ENCODE data around the gene PAX8. TPM values are rescaled to one million over a fixed set of nuclear protein-coding genes. Genes with fewer than 3 reads are reported as not detected.

PAX8 gene
- total RNA-seq, 2 experiments from 2014 or later, result 2.6 to 4.1 TPM

GRCh38 chr2:113180131-113180946 is 98.4 kb downstream of the PAX8 start:
- Mint-ChIP-seq H3K27me3 (no peaks in the 10 kb centered on the region), H3K27ac (peak overlapping the region; percentile 81), H3K4me1 (ENCODE audit: low read depth) (peaks cover 90% of the 10 kb centered on the region), H3K4me3 (peak overlapping the region; percentile 29), H3K9me3 (no peaks in the 10 kb centered on the region), H3K36me3 (peaks cover 64% of the 10 kb centered on the region)
- ChIA-PET CTCF (interaction anchor here (1.1 to 5.2 kb wide), 6 partner anchors 18 to 100 kb away, joined by 4 to 56 read pairs (median 11); no protein-coding TSS in a partner anchor), POLR2A (interaction anchor here (0.5 to 1.7 kb wide), 4 partner anchors 18 to 100 kb away, joined by 3 to 7 read pairs (median 5); no protein-coding TSS in a partner anchor)
- peak; percentile 38 for DNase-seq
- intact Hi-C loops (cut with micrococcal nuclease), result no loop called here

- H3K4me1 Mint-ChIP-seq (ENCODE audit: low read depth), result peaks cover 85% of the 10 kb centered on the region
- no peak for DNase-seq
- intact Hi-C loops (cut with micrococcal nuclease), result no loop called here
- POLR2A ChIA-PET, result interaction anchor here (0.5 to 1.7 kb wide), 2 partner anchors 19 to 72 kb away, joined by 3 to 7 read pairs; no protein-coding TSS in a partner anchor
- H3K27me3 Mint-ChIP-seq, result peaks cover 2% of the 10 kb centered on the region
- H3K4me3 Mint-ChIP-seq, result no peak overlapping the region
- CTCF ChIA-PET, result interaction anchor here (1.1 to 5.2 kb wide), 4 partner anchors 19 to 100 kb away, joined by 5 to 56 read pairs (median 20); no protein-coding TSS in a partner anchor
- H3K9me3 Mint-ChIP-seq, result no peaks in the 10 kb centered on the region
- peaks cover 67% of the 10 kb centered on the region for H3K36me3 Mint-ChIP-seq
- H3K27ac Mint-ChIP-seq, result peak overlapping the region; percentile 59
Measured at GRCh38 chr2:113179446-113180045, 99.2 kb downstream of the PAX8 start.

GRCh38 chr2:113178891-113179290 is 99.8 kb downstream of the PAX8 start:
- peaks cover 2% of the 10 kb centered on the region for H3K27me3 Mint-ChIP-seq
- H3K36me3 Mint-ChIP-seq, result peaks cover 71% of the 10 kb centered on the region
- peak overlapping the region; percentile 12 for H3K4me3 Mint-ChIP-seq
- intact Hi-C loops (cut with micrococcal nuclease), result no loop called here
- CTCF ChIA-PET, result interaction anchor here (1.1 to 3.7 kb wide), 2 partner anchors 19 to 42 kb away, joined by 3 to 23 read pairs; no protein-coding TSS in a partner anchor
- no peaks in the 10 kb centered on the region for H3K9me3 Mint-ChIP-seq
- POLR2A ChIA-PET, result interaction anchor here (0.8 to 0.9 kb wide), 2 partner anchors 23 to 97 kb away, joined by 3 read pairs; no protein-coding TSS in a partner anchor
- H3K27ac Mint-ChIP-seq, result peak overlapping the region; percentile 59
- peaks cover 83% of the 10 kb centered on the region for H3K4me1 Mint-ChIP-seq (ENCODE audit: low read depth)
- peak; percentile 78 for DNase-seq

- H3K27me3 Mint-ChIP-seq, result peaks cover 2% of the 10 kb centered on the region
- peaks cover 82% of the 10 kb centered on the region for H3K4me1 Mint-ChIP-seq (ENCODE audit: low read depth)
- ChIA-PET CTCF (interaction anchor here (0.6 to 1.1 kb wide), 3 partner anchors 40 to 676 kb away, joined by 3 to 5 read pairs (median 3); no protein-coding TSS in a partner anchor), POLR2A (interaction anchor here (0.8 to 0.9 kb wide), 2 partner anchors 22 to 96 kb away, joined by 3 read pairs; no protein-coding TSS in a partner anchor)
- H3K27ac Mint-ChIP-seq, result peak overlapping the region; percentile 71
- H3K9me3 Mint-ChIP-seq, result no peaks in the 10 kb centered on the region
- intact Hi-C loops (cut with micrococcal nuclease), result no loop called here
- H3K4me3 Mint-ChIP-seq, result no peak overlapping the region
- H3K36me3 Mint-ChIP-seq, result peaks cover 67% of the 10 kb centered on the region
- peak; percentile 3 for DNase-seq
Measured at GRCh38 chr2:113178069-113178746, 100.5 kb downstream of the PAX8 start.

- H3K9me3 Mint-ChIP-seq, result no peaks in the 10 kb centered on the region
- ChIA-PET CTCF (interaction anchor here (0.7 to 6.1 kb wide), 4 partner anchors 11 to 97 kb away, joined by 3 to 118 read pairs (median 24); no protein-coding TSS in a partner anchor), POLR2A (interaction anchor here (1.6 to 5.3 kb wide), 3 partner anchors 14 to 38 kb away, joined by 4 to 74 read pairs (median 12); no protein-coding TSS in a partner anchor)
- H3K27ac Mint-ChIP-seq, result peak overlapping the region; percentile 77
- H3K4me3 Mint-ChIP-seq, result peak overlapping the region; percentile 95
- peaks cover 58% of the 10 kb centered on the region for H3K36me3 Mint-ChIP-seq
- intact Hi-C loops (cut with micrococcal nuclease), result no loop called here
- no peak for DNase-seq
- peaks cover 2% of the 10 kb centered on the region for H3K27me3 Mint-ChIP-seq
- peaks cover 83% of the 10 kb centered on the region for H3K4me1 Mint-ChIP-seq (ENCODE audit: low read depth)
Measured at GRCh38 chr2:113176696-113177355, 101.9 kb downstream of the PAX8 start.

GRCh38 chr2:113175736-113176695 is 102.7 kb downstream of the PAX8 start:
- H3K27me3 Mint-ChIP-seq, result peaks cover 2% of the 10 kb centered on the region
- intact Hi-C loops (cut with micrococcal nuclease), result loop anchor here (2.0 kb wide), 3 partner anchors 65 to 91 kb away; no protein-coding TSS in a partner anchor
- peaks cover 5% of the 10 kb centered on the region for H3K9me3 Mint-ChIP-seq
- peak overlapping the region; percentile 95 for H3K4me3 Mint-ChIP-seq
- peak; percentile 63 for DNase-seq
- H3K4me1 Mint-ChIP-seq (ENCODE audit: low read depth), result peaks cover 83% of the 10 kb centered on the region
- CTCF ChIA-PET, result interaction anchor here (0.7 to 6.1 kb wide), 12 partner anchors 8 to 428 kb away, joined by 3 to 118 read pairs (median 7); no protein-coding TSS in a partner anchor
- H3K36me3 Mint-ChIP-seq, result peaks cover 61% of the 10 kb centered on the region
- H3K27ac Mint-ChIP-seq, result peak overlapping the region; percentile 94
- POLR2A ChIA-PET, result interaction anchor here (0.7 to 5.3 kb wide), 12 partner anchors 8 to 72 kb away, joined by 3 to 74 read pairs (median 11); no protein-coding TSS in a partner anchor

- peak overlapping the region; percentile 95 for H3K4me3 Mint-ChIP-seq
- peak overlapping the region; percentile 94 for H3K27ac Mint-ChIP-seq
- intact Hi-C loops (cut with micrococcal nuclease), result loop anchor here (2.0 kb wide), 3 partner anchors 66 to 90 kb away; no protein-coding TSS in a partner anchor
- ChIA-PET CTCF (interaction anchor here (0.9 to 6.1 kb wide), 18 partner anchors 9 to 429 kb away, joined by 3 to 118 read pairs (median 6); no protein-coding TSS in a partner anchor), POLR2A (interaction anchor here (0.7 to 5.3 kb wide), 18 partner anchors 8 to 190 kb away, joined by 3 to 74 read pairs (median 8); no protein-coding TSS in a partner anchor)
- H3K36me3 Mint-ChIP-seq, result peaks cover 54% of the 10 kb centered on the region
- peaks cover 6% of the 10 kb centered on the region for H3K9me3 Mint-ChIP-seq
- peaks cover 2% of the 10 kb centered on the region for H3K27me3 Mint-ChIP-seq
- DNase-seq, result peak; percentile 90
- H3K4me1 Mint-ChIP-seq (ENCODE audit: low read depth), result peaks cover 77% of the 10 kb centered on the region
Measured at GRCh38 chr2:113175042-113175628, 103.6 kb downstream of the PAX8 start.

- Mint-ChIP-seq H3K36me3 (peaks cover 55% of the 10 kb centered on the region), H3K9me3 (peaks cover 6% of the 10 kb centered on the region), H3K4me1 (ENCODE audit: low read depth) (peaks cover 76% of the 10 kb centered on the region), H3K27me3 (peaks cover 2% of the 10 kb centered on the region), H3K4me3 (peak overlapping the region; percentile 95), H3K27ac (peak overlapping the region; percentile 94)
- intact Hi-C loops (cut with micrococcal nuclease), result loop anchor here (1.0 to 2.0 kb wide), 4 partner anchors 36 to 90 kb away; no protein-coding TSS in a partner anchor
- ChIA-PET POLR2A (interaction anchor here (0.7 to 5.3 kb wide), 18 partner anchors 7 to 189 kb away, joined by 3 to 74 read pairs (median 8); no protein-coding TSS in a partner anchor), CTCF (interaction anchor here (0.8 to 6.1 kb wide), 17 partner anchors 8 to 216 kb away, joined by 3 to 118 read pairs (median 6); no protein-coding TSS in a partner anchor)
- DNase-seq, result peak; percentile 40
Measured at GRCh38 chr2:113174376-113174750, 104.4 kb downstream of the PAX8 start.

- intact Hi-C loops (cut with micrococcal nuclease), result loop anchor here (1.0 to 2.0 kb wide), 5 partner anchors 15 to 89 kb away; no protein-coding TSS in a partner anchor
Measured at GRCh38 chr2:113173542-113174375, 105.0 kb downstream of the PAX8 start, which contains the start of gene PSD4. PSD4 (plus strand) TSS chr2:113173971; CDS start chr2:113182457, 8,486 bp downstream.

More at GRCh38 chr2:113173542-113174375, 105.0 kb downstream of the PAX8 start, which contains the start of gene PSD4:
- H3K9me3 Mint-ChIP-seq, result peaks cover 6% of the 10 kb centered on the region
- ChIA-PET POLR2A (interaction anchor here (1.0 to 5.3 kb wide), 14 partner anchors 9 to 189 kb away, joined by 3 to 74 read pairs (median 10); no protein-coding TSS in a partner anchor), CTCF (interaction anchor here (0.8 to 6.1 kb wide), 17 partner anchors 8 to 216 kb away, joined by 3 to 118 read pairs (median 6); no protein-coding TSS in a partner anchor)
- DNase-seq, result peak; percentile 95
- peaks cover 2% of the 10 kb centered on the region for H3K27me3 Mint-ChIP-seq
- H3K36me3 Mint-ChIP-seq, result peaks cover 52% of the 10 kb centered on the region
- peak within 1 kb of the TSS; percentile 95 for H3K4me3 Mint-ChIP-seq
- peak within 1 kb of the TSS; percentile 94 for H3K27ac Mint-ChIP-seq
- peaks cover 74% of the 10 kb centered on the region for H3K4me1 Mint-ChIP-seq (ENCODE audit: low read depth)
